ENCODE results near the gene KHDC4.

KHDC4 gene

GRCh38 chr1:155961937-155962336 is 27.7 kb upstream of the KHDC4 start:
- peak; percentile 60 for DNase-seq (ENCODE audit: low read depth)
- TF ChIP-seq CTCF (IDR thresholded peaks at IDR 0.05; ENCODE audit: insufficient read depth, low read depth, low read length, missing control alignments), result peak; percentile 29
- H3K4me3 ChIP-seq (ENCODE audit: low read depth, low read length), result no peak overlapping the region

GRCh38 chr1:155960081-155960745 is 26.0 kb upstream of the KHDC4 start:
- H3K4me3 ChIP-seq (ENCODE audit: low read depth, low read length), result no peak overlapping the region
- DNase-seq (ENCODE audit: low read depth), result no peak
- no peak for TF ChIP-seq CTCF (IDR thresholded peaks at IDR 0.05; ENCODE audit: insufficient read depth, low read depth, low read length, missing control alignments)

GRCh38 chr1:155957411-155957915 is 23.2 kb upstream of the KHDC4 start:
- no peak overlapping the region for H3K4me3 ChIP-seq (ENCODE audit: low read depth, low read length)
- TF ChIP-seq CTCF (IDR thresholded peaks at IDR 0.05; ENCODE audit: insufficient read depth, low read depth, low read length, missing control alignments), result no peak
- no peak for DNase-seq (ENCODE audit: low read depth)

- DNase-seq (ENCODE audit: low read depth), result no peak
- TF ChIP-seq CTCF (IDR thresholded peaks at IDR 0.05; ENCODE audit: insufficient read depth, low read depth, low read length, missing control alignments), result no peak
- no peak overlapping the region for H3K4me3 ChIP-seq (ENCODE audit: low read depth, low read length)
Observed at GRCh38 chr1:155954645-155955044, 20.4 kb upstream of the KHDC4 start.

- TF ChIP-seq CTCF (IDR thresholded peaks at IDR 0.05; ENCODE audit: insufficient read depth, low read depth, low read length, missing control alignments), result no peak
- no peak for DNase-seq (ENCODE audit: low read depth)
- no peak overlapping the region for H3K4me3 ChIP-seq (ENCODE audit: low read depth, low read length)
Observed at GRCh38 chr1:155952505-155952890, 18.3 kb upstream of the KHDC4 start.

- H3K4me3 ChIP-seq (ENCODE audit: low read depth, low read length), result no peak overlapping the region
- no peak for TF ChIP-seq CTCF (IDR thresholded peaks at IDR 0.05; ENCODE audit: insufficient read depth, low read depth, low read length, missing control alignments)
- no peak for DNase-seq (ENCODE audit: low read depth)
Observed at GRCh38 chr1:155951753-155952504, 17.7 kb upstream of the KHDC4 start.

All from GM12865 (cell line).